SK-MEL-5 (cell line): ENCODE data around the gene PCDH19. TPM values are rescaled to one million over a fixed set of nuclear protein-coding genes. Genes with fewer than 3 reads are reported as not detected.

Source experiments
- DNase-seq: peaks from one replicate; pipeline ENCODE4 v3.0.0-alpha.2; 2016; ENCODE audit warnings: low read depth, low spot score
- in situ Hi-C: cut with HindIII; loops from 2 replicates; pipeline ENCODE4 v1.10.0; 2016; ENCODE audit warnings: low sequenced_read_pairs, high pct_unique_total_duplicates, low pct_unique_long_range_greater_than_20kb
- total RNA-seq: library from RNA; depleted of rRNA; stranded (reverse); fragments of >200 nt; shearing (Covaris generic); gene quantifications from 2 replicates; pipeline ENCODE4 v1.2.3, GENCODE V29; 2014

PCDH19 gene
- total RNA-seq, 1 experiment from 2014 or later: not detected

DNA sequence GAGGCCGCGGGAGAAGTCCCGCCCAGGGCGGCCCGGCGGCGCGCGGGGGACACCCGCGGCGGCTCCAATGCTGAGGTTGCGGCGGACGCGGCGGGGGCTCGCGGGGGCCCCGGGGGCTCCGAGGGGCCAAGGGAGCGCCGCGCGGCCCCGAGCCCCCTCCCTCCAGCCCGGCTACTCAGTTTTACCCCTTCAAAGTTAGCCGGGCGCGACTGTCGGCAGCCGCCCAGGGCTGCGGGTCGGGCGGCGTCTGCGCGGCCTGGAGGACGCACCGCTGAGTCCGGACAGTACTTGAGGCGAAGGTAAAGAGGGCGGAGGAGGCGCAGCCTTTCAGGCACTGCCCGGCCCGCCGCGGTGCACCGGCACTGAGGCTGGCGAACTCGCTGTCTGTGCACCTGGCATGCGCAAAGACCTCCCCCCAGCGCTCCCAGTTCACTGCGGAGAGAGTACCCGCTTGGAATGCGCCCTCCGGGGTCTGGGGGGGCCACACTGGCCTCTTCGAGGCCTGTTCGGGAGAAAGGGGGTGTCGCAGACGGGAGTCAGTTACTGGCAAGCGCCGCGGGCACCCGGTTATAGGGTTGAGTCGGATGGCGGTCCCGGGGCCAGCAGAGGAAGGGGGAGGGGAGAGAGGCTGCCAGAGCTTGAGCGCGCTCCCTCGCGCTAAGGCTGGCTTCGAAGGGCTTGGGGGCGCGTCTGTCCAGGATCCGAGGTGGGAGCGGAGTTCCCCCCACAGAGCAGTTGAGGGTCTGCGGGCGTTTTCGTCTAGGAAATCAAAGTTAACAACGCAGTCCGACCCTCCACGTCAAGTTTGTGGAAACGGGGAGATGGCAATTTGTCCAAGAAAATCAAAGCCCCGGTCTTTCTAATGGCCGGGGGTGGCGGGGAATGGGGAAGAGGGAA lies 1.1 kb downstream of the PCDH19 start:
- in situ Hi-C loops: no loop called here

DNA sequence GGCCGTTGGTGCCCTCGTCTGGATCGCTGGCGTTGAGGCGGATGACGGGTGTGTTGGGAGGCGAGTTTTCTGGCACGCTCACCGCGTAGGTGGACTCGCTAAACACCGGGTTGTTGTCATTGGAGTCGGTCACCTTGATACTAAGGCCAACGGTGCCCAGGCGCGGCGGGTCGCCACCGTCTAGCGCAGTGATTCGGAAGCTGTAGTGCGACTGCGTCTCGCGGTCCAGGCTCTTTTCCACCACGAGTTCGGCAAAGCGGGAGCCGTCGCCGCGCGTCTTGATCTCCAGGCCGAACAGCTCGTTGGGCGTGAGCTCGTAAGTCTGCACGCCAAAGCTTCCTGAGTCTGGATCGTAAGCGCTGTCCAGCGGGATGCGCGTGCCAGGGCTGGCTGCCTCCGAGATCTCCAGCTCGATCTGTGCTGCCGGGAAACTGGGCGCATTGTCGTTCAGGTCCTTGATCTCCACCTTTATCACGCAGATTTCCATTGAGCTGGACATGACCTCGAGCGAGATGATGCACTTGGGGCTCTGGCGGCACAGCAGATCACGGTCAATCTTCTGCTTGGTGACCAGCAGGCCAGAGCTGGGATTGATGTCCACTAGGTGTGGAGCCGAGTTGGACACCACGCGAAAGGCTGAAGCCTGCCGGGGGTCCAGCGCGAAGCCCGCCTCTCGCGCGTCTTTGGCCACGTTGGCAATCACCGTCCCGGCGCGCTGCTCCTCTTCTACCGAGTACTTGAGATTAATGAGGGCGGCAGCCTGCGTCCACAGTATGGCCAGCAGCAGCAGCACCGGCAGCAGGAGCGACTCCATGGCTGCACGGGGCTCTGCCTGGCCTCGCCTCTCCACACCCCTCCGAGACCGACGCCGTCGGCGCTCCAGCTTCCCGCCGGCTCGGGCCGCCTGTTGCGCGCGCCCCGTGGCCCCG lies 2.0 kb downstream of the PCDH19 start:
- in situ Hi-C loops: no loop called here
- no peak for DNase-seq

More for the DNA sequence above, 1.1 kb downstream of the PCDH19 start:
- no peak for DNase-seq

DNA sequence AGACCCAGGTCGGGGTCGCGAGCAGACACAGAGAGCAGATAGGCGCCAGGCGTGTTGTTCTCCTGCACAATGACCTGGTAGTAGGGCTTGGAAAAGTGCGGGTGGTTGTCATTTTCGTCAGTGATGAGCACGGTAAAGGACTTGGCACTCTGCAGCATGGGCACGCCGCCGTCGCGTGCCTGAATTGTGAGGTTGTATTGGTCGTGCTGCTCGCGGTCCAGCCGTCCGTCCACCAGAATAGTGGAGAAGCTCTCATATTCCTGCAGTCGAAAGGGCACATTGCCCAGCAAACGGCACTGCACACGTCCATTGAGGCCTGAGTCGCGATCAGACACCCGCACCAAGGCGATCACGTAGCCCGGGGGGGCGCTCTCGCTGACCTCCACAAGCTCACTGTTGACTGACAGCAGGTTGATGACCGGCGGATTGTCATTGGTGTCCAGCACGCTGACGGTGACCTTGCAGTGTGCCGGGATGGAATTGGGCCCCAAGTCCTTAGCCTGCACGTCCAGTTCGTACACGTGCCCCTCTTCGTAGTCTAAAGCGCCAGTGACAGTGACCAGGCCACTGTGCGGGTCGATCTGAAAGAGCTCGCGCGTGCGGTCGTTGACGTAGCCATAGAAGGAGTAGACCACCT lies 2.8 kb downstream of the PCDH19 start:
- in situ Hi-C loops: no loop called here
- DNase-seq: no peak

DNA sequence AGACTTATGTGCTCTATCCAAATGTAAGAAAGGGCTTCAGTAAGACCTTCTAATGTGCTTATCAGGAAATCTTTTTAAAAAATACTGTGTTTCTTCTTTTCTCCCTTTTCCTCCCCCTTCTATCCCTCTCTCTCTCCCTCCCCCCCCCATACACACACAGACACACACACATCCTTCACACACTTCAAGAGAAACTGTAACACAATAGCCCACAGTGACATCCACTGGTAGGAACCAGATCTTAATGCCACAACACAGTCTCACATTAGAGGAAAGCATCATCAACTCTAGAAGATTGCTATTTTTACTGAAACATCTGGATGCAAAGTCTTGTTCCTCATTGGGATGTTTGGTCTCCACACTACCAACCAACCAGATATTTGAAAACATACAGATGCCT lies 4.6 kb downstream of the PCDH19 start:
- in situ Hi-C loops: no loop called here
- DNase-seq: no peak

DNA sequence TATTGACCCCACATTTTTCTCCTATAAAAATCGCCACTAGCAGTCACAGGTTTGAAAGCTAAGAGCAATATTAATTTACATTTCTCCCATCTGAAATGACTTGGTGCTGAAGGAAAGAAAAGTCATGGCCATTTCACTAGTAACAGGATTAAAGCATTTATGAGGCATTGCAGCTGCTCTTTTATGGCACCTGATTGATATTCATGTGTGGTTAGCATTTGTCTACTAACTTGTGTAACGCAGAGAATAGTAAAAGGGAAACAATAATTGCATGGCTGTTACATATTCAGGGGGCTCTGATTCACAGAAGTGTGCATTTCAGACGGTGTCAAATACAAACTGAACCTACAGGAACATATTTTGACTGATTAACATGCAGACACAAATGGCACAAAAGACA lies 5.2 kb downstream of the PCDH19 start:
- in situ Hi-C loops: no loop called here

DNA sequence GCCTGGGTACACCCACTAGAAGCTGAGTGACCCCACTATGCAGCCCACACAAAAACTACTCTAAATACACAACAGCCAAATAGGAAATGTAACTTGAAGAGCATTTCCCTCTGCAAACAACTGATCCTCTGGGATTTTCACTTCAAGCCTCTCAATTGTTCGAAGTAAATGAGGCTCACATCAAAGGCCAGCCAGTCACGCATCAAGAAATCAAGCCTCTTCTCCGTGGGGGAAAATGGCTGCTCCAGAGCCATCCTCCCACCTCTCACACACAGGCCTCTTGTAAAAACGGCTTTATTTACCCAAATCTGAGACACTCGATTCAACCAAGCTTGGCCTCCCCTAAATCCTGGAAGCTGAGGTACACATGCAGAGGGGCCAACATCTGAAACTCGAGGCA lies 14.3 kb downstream of the PCDH19 start:
- no peak for DNase-seq
- in situ Hi-C loops: no loop called here

More for the DNA sequence above, 5.2 kb downstream of the PCDH19 start:
- no peak for DNase-seq

DNA sequence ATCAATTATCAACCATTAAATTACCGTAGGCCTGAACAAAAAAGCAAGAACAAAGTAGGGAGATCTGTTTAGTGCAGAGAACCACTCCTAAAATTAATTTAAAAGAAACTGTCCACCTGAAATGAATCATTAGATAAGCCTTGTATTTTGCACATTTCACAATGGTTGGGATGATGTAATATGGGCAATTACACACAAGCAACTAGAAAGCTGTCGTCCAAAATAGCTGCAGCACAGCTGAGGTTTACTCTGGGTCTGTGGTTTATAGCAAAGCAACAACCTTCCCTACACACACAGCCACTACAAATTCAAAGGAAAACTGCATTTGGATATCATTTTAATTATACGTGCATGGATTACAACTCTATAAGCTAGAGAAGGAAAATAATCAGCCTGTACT lies 28.5 kb downstream of the PCDH19 start:
- DNase-seq: no peak
- in situ Hi-C loops: no loop called here

GRCh38 chrX:100379388-100379986 lies 30.6 kb downstream of the PCDH19 start:
- DNase-seq: peak; percentile 38
- in situ Hi-C loops: no loop called here

DNA sequence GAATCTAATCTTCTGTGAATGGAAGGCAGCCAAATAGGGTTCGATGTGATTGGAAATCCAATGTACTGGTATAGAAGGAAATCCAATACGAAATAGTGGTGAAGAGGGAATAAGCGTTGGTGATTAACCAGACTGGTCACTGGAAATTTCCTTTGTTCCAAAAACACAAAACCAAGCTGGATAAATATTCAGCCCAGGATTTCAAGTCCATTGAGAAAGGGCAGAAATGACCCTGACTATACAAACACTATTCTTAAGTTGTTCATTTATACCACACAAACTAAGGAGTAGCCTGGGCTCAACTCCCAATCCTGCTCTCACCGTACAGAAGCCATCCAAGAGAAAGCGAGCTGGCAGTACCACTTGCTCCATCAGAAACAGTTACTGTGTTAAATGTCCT lies 32.2 kb downstream of the PCDH19 start:
- no peak for DNase-seq
- in situ Hi-C loops: no loop called here

- in situ Hi-C loops: no loop called here
- DNase-seq: no peak
Measured at GRCh38 chrX:100376576-100376975, 33.5 kb downstream of the PCDH19 start.

DNA sequence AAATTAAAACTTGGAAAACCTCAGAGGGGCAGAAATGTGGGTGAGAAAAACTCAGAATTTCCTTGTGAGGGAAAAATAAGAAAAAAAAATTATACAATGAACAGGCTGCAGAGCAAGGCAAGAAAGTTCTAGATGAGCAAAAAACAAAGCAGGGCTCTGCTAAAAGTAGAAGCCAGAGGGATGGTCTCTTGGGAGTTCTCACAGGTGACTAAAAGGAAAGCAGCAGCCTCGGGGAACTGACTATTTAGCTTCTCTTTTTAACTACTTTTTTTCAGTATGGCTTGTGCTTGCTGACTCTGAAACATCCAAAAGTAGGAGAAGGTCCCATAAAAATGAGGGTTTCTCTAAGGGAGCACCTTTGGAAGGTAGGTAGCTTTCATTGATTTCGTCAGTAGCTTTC lies 36.4 kb downstream of the PCDH19 start:
- in situ Hi-C loops: no loop called here
- DNase-seq: no peak

- DNase-seq: peak; percentile 61
- in situ Hi-C loops: no loop called here
Measured at GRCh38 chrX:100368167-100368566, 41.9 kb downstream of the PCDH19 start.

DNA sequence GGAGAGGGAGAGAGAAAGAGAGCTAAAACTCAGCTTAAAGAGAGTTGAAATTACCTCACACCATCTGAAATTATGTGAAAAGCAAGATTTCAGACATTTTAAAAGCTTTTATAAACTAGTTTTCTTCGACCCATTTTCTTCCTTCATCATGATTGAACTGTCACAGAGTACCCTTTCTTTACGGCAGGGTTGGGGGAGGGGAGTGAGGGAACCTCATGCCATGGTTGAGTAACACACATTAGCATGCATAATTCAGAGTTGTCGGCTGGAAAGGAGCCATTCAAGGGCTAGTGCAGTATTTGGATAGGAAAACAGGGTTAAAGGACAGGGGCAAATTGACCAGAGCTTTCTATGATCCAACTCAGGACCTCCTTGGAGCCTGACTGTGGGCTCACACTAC lies 46.2 kb downstream of the PCDH19 start:
- in situ Hi-C loops: no loop called here

DNA sequence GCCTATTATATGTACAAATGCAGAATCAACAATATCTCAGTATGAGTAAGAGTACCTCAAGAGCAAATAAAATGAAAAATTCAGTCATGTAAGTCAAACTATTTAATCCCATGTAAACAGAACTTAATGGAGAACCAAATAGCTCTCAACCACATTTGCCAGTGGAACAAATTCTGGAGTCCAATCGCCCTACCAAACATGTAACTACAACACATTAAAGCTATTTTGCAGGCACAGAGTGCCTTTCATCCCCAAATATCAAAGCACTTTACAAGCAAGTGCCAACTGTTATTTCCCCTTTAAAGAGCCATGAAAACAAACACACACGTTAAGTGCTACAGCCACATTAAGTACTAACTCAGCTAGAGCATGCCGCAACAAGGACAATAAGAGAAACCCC lies 51.3 kb downstream of the PCDH19 start:
- in situ Hi-C loops: no loop called here
- DNase-seq: no peak

More for the DNA sequence above, 46.2 kb downstream of the PCDH19 start:
- no peak for DNase-seq

- in situ Hi-C loops: no loop called here
- no peak for DNase-seq
Measured at GRCh38 chrX:100356351-100356896, 53.6 kb downstream of the PCDH19 start.

GRCh38 chrX:100355680-100356079 lies 54.4 kb downstream of the PCDH19 start:
- in situ Hi-C loops: no loop called here
- no peak for DNase-seq

DNA sequence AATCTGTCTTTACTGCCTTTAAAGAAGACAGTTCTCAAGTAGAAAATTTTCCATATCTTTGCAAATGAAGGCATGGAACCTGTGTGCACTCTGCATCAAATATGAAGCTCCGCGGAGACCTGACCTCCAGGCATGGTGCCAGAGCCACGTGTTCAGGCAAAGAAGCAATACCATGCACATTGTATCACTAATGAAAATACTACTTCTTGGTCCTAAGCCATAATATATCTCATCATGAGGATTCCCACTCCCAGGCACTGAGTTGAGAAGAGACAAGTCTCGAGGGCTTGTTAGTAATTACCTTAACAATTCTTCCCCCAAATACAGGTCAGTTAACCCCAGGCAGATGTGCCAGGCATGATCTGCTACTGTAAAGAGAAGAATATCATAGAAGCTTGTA lies 56.7 kb downstream of the PCDH19 start:
- in situ Hi-C loops: no loop called here
- no peak for DNase-seq
